GM23338 (cell line): ENCODE results near the gene LAMA1. TPM values are rescaled to one million over a fixed set of nuclear protein-coding genes. Genes with fewer than 3 reads are reported as not detected.

ENCODE experiments used
- ATAC-seq: fragments of 200-7000 bp; cut with Tn5 transposase; 3 replicates; pipeline ENCODE4 v1.9.1; 2020
- DNase-seq: peaks from one replicate; pipeline ENCODE4 v3.0.0-alpha.2; 2015; ENCODE audit warnings: low spot score
- H2AFZ ChIP-seq: fragments of 200-600 bp; sonication (generic); 2 replicates; pipeline ENCODE4 v1.8.0; 2016; ENCODE audit warnings: antibody characterized with exemption, mild to moderate bottlenecking, moderate library complexity
- H3F3A ChIP-seq: fragments of 200-600 bp; sonication (generic); replicated peaks from 2 replicates; pipeline ENCODE4 v1.8.0; 2017; ENCODE audit warnings: antibody characterized with exemption, mixed run types, low read depth
- H3K27ac ChIP-seq: fragments of 200-600 bp; sonication (generic); 2 replicates; pipeline ENCODE4 v1.6.1; 2016; ENCODE audit warnings: low read depth
- H3K27me3 ChIP-seq: fragments of 200-600 bp; sonication (generic); 2 replicates; pipeline ENCODE4 v1.8.0; 2016; ENCODE audit warnings: mild to moderate bottlenecking, mixed run types, moderate library complexity; ENCODE audit not compliant: insufficient read depth
- H3K36me3 ChIP-seq: fragments of 200-600 bp; sonication (generic); 2 replicates; pipeline ENCODE4 v1.8.0; 2016; ENCODE audit warnings: mild to moderate bottlenecking; ENCODE audit not compliant: insufficient read depth
- H3K4me1 ChIP-seq: fragments of 200-600 bp; sonication (generic); 2 replicates; pipeline ENCODE4 v1.8.0; 2016; ENCODE audit warnings: mild to moderate bottlenecking, moderate library complexity; ENCODE audit not compliant: insufficient read depth
- H3K4me2 ChIP-seq: fragments of 200-600 bp; sonication (generic); 2 replicates; pipeline ENCODE4 v1.7.1; 2017; ENCODE audit warnings: mixed run types
- H3K4me3 ChIP-seq: fragments of 200-600 bp; sonication (generic); 2 replicates; pipeline ENCODE4 v1.6.1; 2016; ENCODE audit warnings: mixed run types
- H3K79me2 ChIP-seq: fragments of 200-600 bp; sonication (generic); replicated peaks from 2 replicates; pipeline ENCODE4 v1.8.0; 2017; ENCODE audit warnings: mild to moderate bottlenecking; ENCODE audit not compliant: insufficient read depth
- H3K9me2 ChIP-seq: fragments of 200-600 bp; sonication (generic); 2 replicates; pipeline ENCODE4 v1.8.0; 2017; ENCODE audit not compliant: insufficient read depth
- H4K20me1 ChIP-seq: fragments of 200-600 bp; sonication (generic); replicated peaks from 2 replicates; pipeline ENCODE4 v1.8.0; 2017; ENCODE audit warnings: mild to moderate bottlenecking; ENCODE audit not compliant: insufficient read depth
- H3K27ac Mint-ChIP-seq: 2 replicates; pipeline ENCODE4 v1.8.0; 2020; ENCODE audit warnings: inconsistent platforms, mild to moderate bottlenecking, moderate library complexity, mixed read lengths
- H3K27me3 Mint-ChIP-seq: 3 replicates; pipeline ENCODE4 v1.8.0; 2022; ENCODE audit warnings: low read depth, mild to moderate bottlenecking, moderate library complexity, mixed read lengths, inconsistent platforms; ENCODE audit not compliant: insufficient read depth, poor library complexity
- H3K36me3 Mint-ChIP-seq: 3 replicates; pipeline ENCODE4 v1.8.0; 2021; ENCODE audit warnings: low read depth, mild to moderate bottlenecking, inconsistent platforms, moderate library complexity, mixed read lengths
- H3K4me1 Mint-ChIP-seq: 3 replicates; pipeline ENCODE4 v1.8.0; 2020; ENCODE audit warnings: mild to moderate bottlenecking, inconsistent platforms, mixed read lengths
- H3K4me3 Mint-ChIP-seq: 3 replicates; pipeline ENCODE4 v1.8.0; 2021; ENCODE audit warnings: moderate library complexity, mild to moderate bottlenecking, inconsistent platforms, mixed read lengths
- H3K9me3 Mint-ChIP-seq: 3 replicates; pipeline ENCODE4 v1.8.0; 2020; ENCODE audit warnings: moderate library complexity, mild to moderate bottlenecking, inconsistent platforms, mixed read lengths
- CREB1 ChIP-seq: fragments of 250-450 bp; sonication (Bioruptor Pico); IDR thresholded peaks from 2 replicates; pipeline ENCODE4 v1.5.0; 2020; ENCODE audit warnings: low read depth, mild to moderate bottlenecking, moderate library complexity
- CTCF ChIP-seq, 2 experiments: fragments of 200-600 bp in 1 of 2; sonication (generic) in 1 of 2; conservative IDR thresholded peaks; 2 replicates each; pipeline versions ENCODE4 v1.5.1 to v1.6.1; 2016 to 2017; ENCODE audit warnings: antibody characterized with exemption in 2 of 2, low read depth in 2 of 2, mild to moderate bottlenecking in 2 of 2, moderate library complexity in 1 of 2
- EZH2 ChIP-seq: fragments of 200-600 bp; sonication (generic); IDR thresholded peaks from one replicate; pipeline ENCODE4 v1.8.0; 2017; ENCODE audit warnings: antibody characterized with exemption, mild to moderate bottlenecking, low read depth; ENCODE audit not compliant: unreplicated experiment
- EZH2phosphoT487 ChIP-seq: fragments of 200-600 bp; sonication (generic); IDR thresholded peaks from one replicate; pipeline ENCODE4 v1.8.1; 2018; ENCODE audit warnings: antibody characterized with exemption; ENCODE audit not compliant: unreplicated experiment
- JUNB ChIP-seq: IDR thresholded peaks from one replicate; pipeline ENCODE4 v1.6.1; 2016; ENCODE audit warnings: antibody characterized with exemption; ENCODE audit not compliant: unreplicated experiment
- NANOG ChIP-seq: IDR thresholded peaks from 2 replicates; pipeline ENCODE4 v1.6.1; 2016; ENCODE audit warnings: antibody characterized with exemption, borderline replicate concordance
- POLR2AphosphoS5 ChIP-seq: IDR thresholded peaks from 2 replicates; pipeline ENCODE4 v1.6.1; 2016; ENCODE audit warnings: antibody characterized with exemption, low read depth
- STAT1 ChIP-seq: IDR thresholded peaks from one replicate; pipeline ENCODE4 v1.6.1; 2016; ENCODE audit warnings: antibody characterized with exemption; ENCODE audit not compliant: unreplicated experiment
- ZNF114 ChIP-seq: fragments of 250-450 bp; sonication (Bioruptor Pico); IDR thresholded peaks from 2 replicates; pipeline ENCODE4 v1.5.0; 2020; ENCODE audit warnings: mild to moderate bottlenecking, moderate library complexity
- ZNF331 ChIP-seq: fragments of 250-450 bp; sonication (Bioruptor Pico); IDR thresholded peaks from 2 replicates; pipeline ENCODE4 v1.5.0; 2020; ENCODE audit warnings: low read depth, mild to moderate bottlenecking, moderate library complexity
- polyA plus RNA-seq: library from polyadenylated mRNA; unstranded; fragments of >200 nt; fragmentation: Nextera tagmentation; extraction: Ambion mirVana; gene quantifications from 2 replicates; pipeline ENCODE4 v1.2.1, GENCODE V29; 2016
- total RNA-seq: library from RNA; depleted of rRNA; stranded (reverse); fragments of >200 nt; shearing (Covaris generic); gene quantifications from 2 replicates; pipeline ENCODE4 v1.2.3, GENCODE V29; 2014
- TF ChIP-seq, protein P1 (sequence below): fragments of 250-450 bp; sonication (Bioruptor Pico); IDR thresholded peaks from 2 replicates; pipeline ENCODE4 v1.5.0; 2020; ENCODE audit warnings: mild to moderate bottlenecking, moderate library complexity
- TF ChIP-seq, protein P2 (sequence below): IDR thresholded peaks from one replicate; pipeline ENCODE4 v1.6.1; 2018; ENCODE audit warnings: antibody characterized with exemption; ENCODE audit not compliant: unreplicated experiment
- TF ChIP-seq, protein P3 (sequence below): IDR thresholded peaks from 2 replicates; pipeline ENCODE4 v1.6.1; 2016; ENCODE audit warnings: antibody characterized with exemption

LAMA1 gene
- total and polyA plus RNA-seq, 2 experiments from 2014 or later = 14.8 to 52.3 TPM

GRCh38 chr18:7023581-7023980, 94.0 kb downstream of the LAMA1 start (continued):
- TF ChIP-seq, protein P1, sequence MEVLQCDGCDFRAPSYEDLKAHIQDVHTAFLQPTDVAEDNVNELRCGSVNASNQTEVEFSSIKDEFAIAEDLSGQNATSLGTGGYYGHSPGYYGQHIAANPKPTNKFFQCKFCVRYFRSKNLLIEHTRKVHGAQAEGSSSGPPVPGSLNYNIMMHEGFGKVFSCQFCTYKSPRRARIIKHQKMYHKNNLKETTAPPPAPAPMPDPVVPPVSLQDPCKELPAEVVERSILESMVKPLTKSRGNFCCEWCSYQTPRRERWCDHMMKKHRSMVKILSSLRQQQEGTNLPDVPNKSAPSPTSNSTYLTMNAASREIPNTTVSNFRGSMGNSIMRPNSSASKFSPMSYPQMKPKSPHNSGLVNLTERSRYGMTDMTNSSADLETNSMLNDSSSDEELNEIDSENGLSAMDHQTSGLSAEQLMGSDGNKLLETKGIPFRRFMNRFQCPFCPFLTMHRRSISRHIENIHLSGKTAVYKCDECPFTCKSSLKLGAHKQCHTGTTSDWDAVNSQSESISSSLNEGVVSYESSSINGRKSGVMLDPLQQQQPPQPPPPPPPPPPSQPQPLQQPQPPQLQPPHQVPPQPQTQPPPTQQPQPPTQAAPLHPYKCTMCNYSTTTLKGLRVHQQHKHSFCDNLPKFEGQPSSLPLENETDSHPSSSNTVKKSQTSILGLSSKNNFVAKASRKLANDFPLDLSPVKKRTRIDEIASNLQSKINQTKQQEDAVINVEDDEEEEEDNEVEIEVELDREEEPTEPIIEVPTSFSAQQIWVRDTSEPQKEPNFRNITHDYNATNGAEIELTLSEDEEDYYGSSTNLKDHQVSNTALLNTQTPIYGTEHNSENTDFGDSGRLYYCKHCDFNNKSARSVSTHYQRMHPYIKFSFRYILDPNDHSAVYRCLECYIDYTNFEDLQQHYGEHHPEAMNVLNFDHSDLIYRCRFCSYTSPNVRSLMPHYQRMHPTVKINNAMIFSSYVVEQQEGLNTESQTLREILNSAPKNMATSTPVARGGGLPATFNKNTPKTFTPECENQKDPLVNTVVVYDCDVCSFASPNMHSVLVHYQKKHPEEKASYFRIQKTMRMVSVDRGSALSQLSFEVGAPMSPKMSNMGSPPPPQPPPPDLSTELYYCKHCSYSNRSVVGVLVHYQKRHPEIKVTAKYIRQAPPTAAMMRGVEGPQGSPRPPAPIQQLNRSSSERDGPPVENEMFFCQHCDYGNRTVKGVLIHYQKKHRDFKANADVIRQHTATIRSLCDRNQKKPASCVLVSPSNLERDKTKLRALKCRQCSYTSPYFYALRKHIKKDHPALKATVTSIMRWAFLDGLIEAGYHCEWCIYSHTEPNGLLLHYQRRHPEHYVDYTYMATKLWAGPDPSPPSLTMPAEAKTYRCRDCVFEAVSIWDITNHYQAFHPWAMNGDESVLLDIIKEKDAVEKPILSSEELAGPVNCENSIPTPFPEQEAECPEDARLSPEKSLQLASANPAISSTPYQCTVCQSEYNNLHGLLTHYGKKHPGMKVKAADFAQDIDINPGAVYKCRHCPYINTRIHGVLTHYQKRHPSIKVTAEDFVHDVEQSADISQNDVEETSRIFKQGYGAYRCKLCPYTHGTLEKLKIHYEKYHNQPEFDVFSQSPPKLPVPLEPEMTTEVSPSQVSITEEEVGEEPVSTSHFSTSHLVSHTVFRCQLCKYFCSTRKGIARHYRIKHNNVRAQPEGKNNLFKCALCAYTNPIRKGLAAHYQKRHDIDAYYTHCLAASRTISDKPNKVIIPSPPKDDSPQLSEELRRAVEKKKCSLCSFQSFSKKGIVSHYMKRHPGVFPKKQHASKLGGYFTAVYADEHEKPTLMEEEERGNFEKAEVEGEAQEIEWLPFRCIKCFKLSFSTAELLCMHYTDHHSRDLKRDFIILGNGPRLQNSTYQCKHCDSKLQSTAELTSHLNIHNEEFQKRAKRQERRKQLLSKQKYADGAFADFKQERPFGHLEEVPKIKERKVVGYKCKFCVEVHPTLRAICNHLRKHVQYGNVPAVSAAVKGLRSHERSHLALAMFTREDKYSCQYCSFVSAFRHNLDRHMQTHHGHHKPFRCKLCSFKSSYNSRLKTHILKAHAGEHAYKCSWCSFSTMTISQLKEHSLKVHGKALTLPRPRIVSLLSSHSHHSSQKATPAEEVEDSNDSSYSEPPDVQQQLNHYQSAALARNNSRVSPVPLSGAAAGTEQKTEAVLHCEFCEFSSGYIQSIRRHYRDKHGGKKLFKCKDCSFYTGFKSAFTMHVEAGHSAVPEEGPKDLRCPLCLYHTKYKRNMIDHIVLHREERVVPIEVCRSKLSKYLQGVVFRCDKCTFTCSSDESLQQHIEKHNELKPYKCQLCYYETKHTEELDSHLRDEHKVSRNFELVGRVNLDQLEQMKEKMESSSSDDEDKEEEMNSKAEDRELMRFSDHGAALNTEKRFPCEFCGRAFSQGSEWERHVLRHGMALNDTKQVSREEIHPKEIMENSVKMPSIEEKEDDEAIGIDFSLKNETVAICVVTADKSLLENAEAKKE (CRISPR knock-in tag) = no peak

GRCh38 chr18:7023063-7023580, 94.5 kb downstream of the LAMA1 start:
- Histone ChIP-seq H3K27me3 (no peaks in the 10 kb centered on the region), H3K79me2 (no peaks in the 10 kb centered on the region), H3K4me1 (no peaks in the 10 kb centered on the region), H3F3A (no peaks in the 10 kb centered on the region), H3K36me3 (no peaks in the 10 kb centered on the region), H3K4me3 (no peak overlapping the region), H3K9me2 (no peaks in the 10 kb centered on the region), H3K27ac (no peak overlapping the region), H2AFZ (no peak overlapping the region), H3K4me2 (no peak overlapping the region), H4K20me1 (no peaks in the 10 kb centered on the region)
- Mint-ChIP-seq H3K4me3 (no peak overlapping the region), H3K27ac (no peak overlapping the region), H3K36me3 (peaks cover 31% of the 10 kb centered on the region), H3K27me3 (peaks cover 6% of the 10 kb centered on the region), H3K9me3 (no peaks in the 10 kb centered on the region), H3K4me1 (0 out of 3 replicates have a peak, but pooled peaks cover 3% of the 10 kb centered on the region)
- ATAC-seq (no peak), DNase-seq (no peak)
- TF ChIP-seq POLR2AphosphoS5 (no peak), JUNB (no peak), ZNF114 (no peak), STAT1 (no peak), ZNF331 (CRISPR knock-in tag) (no peak), CTCF (conservative IDR thresholded peaks at IDR 0.05; ENCODE audit: low read depth in 2 of 2) (no peak), EZH2phosphoT487 (no peak), EZH2 (no peak), NANOG (no peak), CREB1 (CRISPR knock-in tag) (no peak)
- TF ChIP-seq, protein P2, sequence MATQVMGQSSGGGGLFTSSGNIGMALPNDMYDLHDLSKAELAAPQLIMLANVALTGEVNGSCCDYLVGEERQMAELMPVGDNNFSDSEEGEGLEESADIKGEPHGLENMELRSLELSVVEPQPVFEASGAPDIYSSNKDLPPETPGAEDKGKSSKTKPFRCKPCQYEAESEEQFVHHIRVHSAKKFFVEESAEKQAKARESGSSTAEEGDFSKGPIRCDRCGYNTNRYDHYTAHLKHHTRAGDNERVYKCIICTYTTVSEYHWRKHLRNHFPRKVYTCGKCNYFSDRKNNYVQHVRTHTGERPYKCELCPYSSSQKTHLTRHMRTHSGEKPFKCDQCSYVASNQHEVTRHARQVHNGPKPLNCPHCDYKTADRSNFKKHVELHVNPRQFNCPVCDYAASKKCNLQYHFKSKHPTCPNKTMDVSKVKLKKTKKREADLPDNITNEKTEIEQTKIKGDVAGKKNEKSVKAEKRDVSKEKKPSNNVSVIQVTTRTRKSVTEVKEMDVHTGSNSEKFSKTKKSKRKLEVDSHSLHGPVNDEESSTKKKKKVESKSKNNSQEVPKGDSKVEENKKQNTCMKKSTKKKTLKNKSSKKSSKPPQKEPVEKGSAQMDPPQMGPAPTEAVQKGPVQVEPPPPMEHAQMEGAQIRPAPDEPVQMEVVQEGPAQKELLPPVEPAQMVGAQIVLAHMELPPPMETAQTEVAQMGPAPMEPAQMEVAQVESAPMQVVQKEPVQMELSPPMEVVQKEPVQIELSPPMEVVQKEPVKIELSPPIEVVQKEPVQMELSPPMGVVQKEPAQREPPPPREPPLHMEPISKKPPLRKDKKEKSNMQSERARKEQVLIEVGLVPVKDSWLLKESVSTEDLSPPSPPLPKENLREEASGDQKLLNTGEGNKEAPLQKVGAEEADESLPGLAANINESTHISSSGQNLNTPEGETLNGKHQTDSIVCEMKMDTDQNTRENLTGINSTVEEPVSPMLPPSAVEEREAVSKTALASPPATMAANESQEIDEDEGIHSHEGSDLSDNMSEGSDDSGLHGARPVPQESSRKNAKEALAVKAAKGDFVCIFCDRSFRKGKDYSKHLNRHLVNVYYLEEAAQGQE = no peak
- TF ChIP-seq, protein P3, sequence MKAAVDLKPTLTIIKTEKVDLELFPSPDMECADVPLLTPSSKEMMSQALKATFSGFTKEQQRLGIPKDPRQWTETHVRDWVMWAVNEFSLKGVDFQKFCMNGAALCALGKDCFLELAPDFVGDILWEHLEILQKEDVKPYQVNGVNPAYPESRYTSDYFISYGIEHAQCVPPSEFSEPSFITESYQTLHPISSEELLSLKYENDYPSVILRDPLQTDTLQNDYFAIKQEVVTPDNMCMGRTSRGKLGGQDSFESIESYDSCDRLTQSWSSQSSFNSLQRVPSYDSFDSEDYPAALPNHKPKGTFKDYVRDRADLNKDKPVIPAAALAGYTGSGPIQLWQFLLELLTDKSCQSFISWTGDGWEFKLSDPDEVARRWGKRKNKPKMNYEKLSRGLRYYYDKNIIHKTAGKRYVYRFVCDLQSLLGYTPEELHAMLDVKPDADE = no peak
